ENCODE measurements around the gene CEND1.
"Not testable (repeated sequence)": the region's sequence is repeated elsewhere in the genome, so short reads cannot be mapped to it uniquely, and the experiment has no call there.

The CEND1 gene

DNA sequence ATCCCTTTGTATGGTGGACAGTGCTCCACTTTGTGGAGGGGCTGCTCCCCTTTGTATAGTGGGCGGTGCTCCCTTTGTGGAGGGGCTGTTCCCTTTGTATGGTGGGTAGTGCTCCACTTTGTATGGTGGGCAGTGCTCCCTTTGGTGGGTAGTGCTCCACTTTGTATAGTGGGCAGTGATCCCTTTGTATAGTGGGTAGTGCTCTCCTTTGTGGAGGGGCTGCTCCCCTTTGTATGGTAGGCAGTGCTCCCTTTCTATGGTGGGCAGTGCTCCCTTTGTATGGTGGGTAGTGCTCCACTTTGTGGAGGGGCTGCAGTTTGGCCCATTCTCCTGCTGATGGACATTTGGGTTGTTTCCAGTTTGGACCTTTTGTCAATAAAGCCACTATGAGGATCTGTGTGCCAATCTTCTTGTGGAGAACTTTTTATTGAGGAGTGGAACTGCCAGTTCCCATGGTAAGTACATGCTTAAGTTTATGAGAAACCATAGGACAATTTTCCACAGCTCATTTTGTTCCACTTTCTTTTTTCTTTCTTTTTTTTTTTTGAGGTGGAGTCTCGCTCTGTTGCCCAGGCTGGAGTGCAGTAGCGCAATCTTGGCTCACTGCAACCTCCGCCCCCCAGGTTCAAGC, 47.2 kb downstream of the CEND1 start:
- Histone ChIP-seq H3K9me2 (replicated peaks; ENCODE audit: control insufficient read depth, low read length) (no peaks in the 10 kb centered on the region), H3K27me3 (ENCODE audit: control insufficient read depth, low read length) (peaks cover 7% of the 10 kb centered on the region), H3K79me2 (ENCODE audit: control insufficient read depth, low read length) (peaks cover 4% of the 10 kb centered on the region), H3K4me1 (ENCODE audit: control insufficient read depth, low read length) (peaks cover 14% of the 10 kb centered on the region), H3K4me3 (ENCODE audit: low read length) (no peak overlapping the region), H3K27ac (ENCODE audit: low read depth, low read length) (no peak overlapping the region), H3F3A (ENCODE audit: control insufficient read depth, insufficient read depth) (peaks cover 4% of the 10 kb centered on the region), H3K4me2 (ENCODE audit: low read length) (no peak overlapping the region), H4K20me1 (ENCODE audit: control insufficient read depth, insufficient read depth, low read depth, low read length) (no peaks in the 10 kb centered on the region), H3K9me3 (ENCODE audit: control insufficient read depth, insufficient read depth, low read length) (no peaks in the 10 kb centered on the region), H3K36me3 (ENCODE audit: control insufficient read depth, low read length) (peaks cover 3% of the 10 kb centered on the region; the same call in 1 of the 2 replicates)
- TF ChIP-seq, protein P1, sequence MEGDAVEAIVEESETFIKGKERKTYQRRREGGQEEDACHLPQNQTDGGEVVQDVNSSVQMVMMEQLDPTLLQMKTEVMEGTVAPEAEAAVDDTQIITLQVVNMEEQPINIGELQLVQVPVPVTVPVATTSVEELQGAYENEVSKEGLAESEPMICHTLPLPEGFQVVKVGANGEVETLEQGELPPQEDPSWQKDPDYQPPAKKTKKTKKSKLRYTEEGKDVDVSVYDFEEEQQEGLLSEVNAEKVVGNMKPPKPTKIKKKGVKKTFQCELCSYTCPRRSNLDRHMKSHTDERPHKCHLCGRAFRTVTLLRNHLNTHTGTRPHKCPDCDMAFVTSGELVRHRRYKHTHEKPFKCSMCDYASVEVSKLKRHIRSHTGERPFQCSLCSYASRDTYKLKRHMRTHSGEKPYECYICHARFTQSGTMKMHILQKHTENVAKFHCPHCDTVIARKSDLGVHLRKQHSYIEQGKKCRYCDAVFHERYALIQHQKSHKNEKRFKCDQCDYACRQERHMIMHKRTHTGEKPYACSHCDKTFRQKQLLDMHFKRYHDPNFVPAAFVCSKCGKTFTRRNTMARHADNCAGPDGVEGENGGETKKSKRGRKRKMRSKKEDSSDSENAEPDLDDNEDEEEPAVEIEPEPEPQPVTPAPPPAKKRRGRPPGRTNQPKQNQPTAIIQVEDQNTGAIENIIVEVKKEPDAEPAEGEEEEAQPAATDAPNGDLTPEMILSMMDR (IDR thresholded peaks at IDR 0.05; ENCODE audit: low read depth, low read length, poor library complexity, severe bottlenecking) = no peak
- no peak for TF ChIP-seq EZH2phosphoT487 (IDR thresholded peaks at IDR 0.05; ENCODE audit: borderline replicate concordance, low read length)

DNA sequence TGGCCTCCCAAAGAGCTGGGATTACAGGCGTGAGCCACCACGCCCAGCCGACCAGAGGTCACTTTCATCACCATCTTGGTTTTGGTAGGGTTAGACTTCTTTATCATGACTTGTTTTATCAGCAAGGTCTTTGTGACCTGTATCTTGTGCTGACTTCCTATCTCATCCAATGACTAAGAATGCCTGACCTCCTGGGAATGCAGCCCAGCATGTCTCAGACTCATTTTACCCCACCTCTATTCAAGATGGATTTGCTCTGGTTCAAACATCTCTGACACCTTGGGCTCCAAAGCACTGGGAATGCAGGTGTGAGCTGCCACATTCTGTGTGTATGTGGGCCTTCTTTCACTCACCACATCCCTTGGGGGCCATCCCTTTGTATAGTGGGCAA, 47.7 kb downstream of the CEND1 start:
- no peak overlapping the region for H3K27ac ChIP-seq (ENCODE audit: low read depth, low read length)
- no peaks in the 10 kb centered on the region for H3K36me3 ChIP-seq (ENCODE audit: control insufficient read depth, low read length)
- H3K4me1 ChIP-seq (ENCODE audit: control insufficient read depth, low read length) = peaks cover 14% of the 10 kb centered on the region
- no peaks in the 10 kb centered on the region for H3K9me3 ChIP-seq (ENCODE audit: control insufficient read depth, insufficient read depth, low read length)
- H3K4me3 ChIP-seq (ENCODE audit: low read length) = no peak overlapping the region
- H3K27me3 ChIP-seq (ENCODE audit: control insufficient read depth, low read length) = peaks cover 13% of the 10 kb centered on the region
- peaks cover 4% of the 10 kb centered on the region for H3F3A ChIP-seq (ENCODE audit: control insufficient read depth, insufficient read depth)
- TF ChIP-seq, protein P1 (IDR thresholded peaks at IDR 0.05; ENCODE audit: low read depth, low read length, poor library complexity, severe bottlenecking) = no peak
- TF ChIP-seq EZH2phosphoT487 (IDR thresholded peaks at IDR 0.05; ENCODE audit: borderline replicate concordance, low read length) = no peak
- no peaks in the 10 kb centered on the region for H4K20me1 ChIP-seq (ENCODE audit: control insufficient read depth, insufficient read depth, low read depth, low read length)
- H3K4me2 ChIP-seq (ENCODE audit: low read length) = no peak overlapping the region
- no peaks in the 10 kb centered on the region for H3K79me2 ChIP-seq (ENCODE audit: control insufficient read depth, low read length)
- H3K9me2 ChIP-seq (replicated peaks; ENCODE audit: control insufficient read depth, low read length) = no peaks in the 10 kb centered on the region

DNA sequence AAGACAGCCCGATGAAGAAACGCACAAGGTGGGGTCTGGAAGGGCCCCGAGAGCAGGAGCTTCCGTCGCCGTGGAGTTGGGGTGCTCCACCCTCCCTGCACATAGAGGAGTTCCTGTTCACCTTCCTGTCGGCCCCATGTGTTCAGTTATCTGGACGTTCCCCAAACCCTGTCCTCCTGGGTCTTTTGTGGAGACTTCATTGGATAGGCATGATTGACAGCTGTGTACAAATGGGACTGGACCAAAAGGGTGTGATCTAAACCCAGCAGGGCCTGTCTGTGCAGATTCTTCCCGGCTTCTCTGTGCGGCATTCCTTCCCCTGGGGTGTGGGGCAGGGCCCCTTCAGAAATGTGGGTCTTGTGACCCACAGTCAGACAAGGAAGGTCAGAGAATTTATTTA, 52.0 kb downstream of the CEND1 start:
- H3K4me3 ChIP-seq (ENCODE audit: low read length) = not testable (repeated sequence)

DNA sequence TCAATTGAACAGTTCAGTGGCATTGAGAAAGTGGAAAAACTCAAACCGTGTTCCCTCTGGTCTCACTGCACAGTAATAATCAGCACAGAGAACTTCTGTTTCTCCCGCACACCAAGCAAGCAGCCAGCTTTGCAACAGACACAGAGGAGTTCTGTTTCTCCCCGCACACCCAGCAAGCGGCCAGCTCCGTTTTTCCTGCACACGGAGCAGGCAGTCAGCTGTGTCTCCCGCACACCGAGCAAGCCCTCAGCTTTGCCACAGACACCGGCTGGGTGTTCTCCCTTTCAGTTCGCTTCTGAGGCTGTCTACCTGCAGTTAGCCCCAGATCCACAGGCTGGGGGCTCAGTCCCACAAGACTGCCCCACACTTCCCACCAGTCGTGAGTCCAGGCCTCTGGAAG, 52.5 kb downstream of the CEND1 start:
- Histone ChIP-seq H3K27ac (ENCODE audit: low read depth, low read length) (no peak overlapping the region), H3K27me3 (ENCODE audit: control insufficient read depth, low read length) (peaks cover 13% of the 10 kb centered on the region), H3K79me2 (ENCODE audit: control insufficient read depth, low read length) (no peaks in the 10 kb centered on the region), H3K4me2 (ENCODE audit: low read length) (no peak overlapping the region), H3F3A (ENCODE audit: control insufficient read depth, insufficient read depth) (no peaks in the 10 kb centered on the region), H3K9me2 (replicated peaks; ENCODE audit: control insufficient read depth, low read length) (no peaks in the 10 kb centered on the region), H3K4me1 (ENCODE audit: control insufficient read depth, low read length) (no peaks in the 10 kb centered on the region), H4K20me1 (ENCODE audit: control insufficient read depth, insufficient read depth, low read depth, low read length) (no peaks in the 10 kb centered on the region), H3K4me3 (ENCODE audit: low read length) (no peak overlapping the region), H3K36me3 (ENCODE audit: control insufficient read depth, low read length) (no peaks in the 10 kb centered on the region), H3K9me3 (ENCODE audit: control insufficient read depth, insufficient read depth, low read length) (no peaks in the 10 kb centered on the region)
- TF ChIP-seq, protein P1 (IDR thresholded peaks at IDR 0.05; ENCODE audit: low read depth, low read length, poor library complexity, severe bottlenecking) = no peak
- TF ChIP-seq EZH2phosphoT487 (IDR thresholded peaks at IDR 0.05; ENCODE audit: borderline replicate concordance, low read length) = no peak

More for the DNA sequence above, 52.0 kb downstream of the CEND1 start:
- not testable (repeated sequence) for H3K4me1 ChIP-seq (ENCODE audit: control insufficient read depth, low read length); H3K9me2 ChIP-seq (replicated peaks; ENCODE audit: control insufficient read depth, low read length); H3K79me2 ChIP-seq (ENCODE audit: control insufficient read depth, low read length); H3K36me3 ChIP-seq (ENCODE audit: control insufficient read depth, low read length); H3K9me3 ChIP-seq (ENCODE audit: control insufficient read depth, insufficient read depth, low read length); H3K4me2 ChIP-seq (ENCODE audit: low read length); H3K27ac ChIP-seq (ENCODE audit: low read depth, low read length); H4K20me1 ChIP-seq (ENCODE audit: control insufficient read depth, insufficient read depth, low read depth, low read length); H3F3A ChIP-seq (ENCODE audit: control insufficient read depth, insufficient read depth)
- peaks cover 13% of the 10 kb centered on the region for H3K27me3 ChIP-seq (ENCODE audit: control insufficient read depth, low read length)

All from DOHH2 (cell line).